Panc1 (cell line): Measurements from ENCODE around the gene CHMP4A.

ENCODE experiments used
- CTCF ChIP-seq: fragments of 450-650 bp; IDR thresholded peaks from 2 replicates; pipeline ENCODE4 v1.5.1; 2017; ENCODE audit warnings: mild to moderate bottlenecking
- POLR2AphosphoS5 ChIP-seq: IDR thresholded peaks from 2 replicates; pipeline ENCODE4 v1.6.1; 2012; ENCODE audit warnings: mild to moderate bottlenecking, low read depth, low read length, moderate library complexity

GRCh38 chr14:24240110-24240918 is 27.0 kb upstream of the CHMP4A start:
- TF ChIP-seq CTCF: no peak
- no peak for TF ChIP-seq POLR2AphosphoS5
